ENCODE data around the gene EMC8.

Gene EMC8

DNA sequence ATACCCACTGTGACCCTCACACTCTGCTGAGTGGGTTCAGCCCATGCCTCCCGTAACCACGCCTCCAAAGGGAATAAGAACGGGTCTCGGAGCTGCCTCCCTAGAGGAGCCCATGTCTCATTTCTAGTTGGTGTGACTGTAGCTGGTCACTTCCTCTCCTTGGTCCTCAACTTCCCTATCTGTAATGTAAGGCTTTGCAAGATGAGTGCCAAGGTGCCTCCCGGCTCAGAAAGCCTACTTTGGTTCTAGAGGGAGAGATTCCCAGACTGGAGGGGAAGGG, 69.2 kb downstream of the EMC8 start:
- DNase-seq (ENCODE audit: low spot score), result no peak

DNA sequence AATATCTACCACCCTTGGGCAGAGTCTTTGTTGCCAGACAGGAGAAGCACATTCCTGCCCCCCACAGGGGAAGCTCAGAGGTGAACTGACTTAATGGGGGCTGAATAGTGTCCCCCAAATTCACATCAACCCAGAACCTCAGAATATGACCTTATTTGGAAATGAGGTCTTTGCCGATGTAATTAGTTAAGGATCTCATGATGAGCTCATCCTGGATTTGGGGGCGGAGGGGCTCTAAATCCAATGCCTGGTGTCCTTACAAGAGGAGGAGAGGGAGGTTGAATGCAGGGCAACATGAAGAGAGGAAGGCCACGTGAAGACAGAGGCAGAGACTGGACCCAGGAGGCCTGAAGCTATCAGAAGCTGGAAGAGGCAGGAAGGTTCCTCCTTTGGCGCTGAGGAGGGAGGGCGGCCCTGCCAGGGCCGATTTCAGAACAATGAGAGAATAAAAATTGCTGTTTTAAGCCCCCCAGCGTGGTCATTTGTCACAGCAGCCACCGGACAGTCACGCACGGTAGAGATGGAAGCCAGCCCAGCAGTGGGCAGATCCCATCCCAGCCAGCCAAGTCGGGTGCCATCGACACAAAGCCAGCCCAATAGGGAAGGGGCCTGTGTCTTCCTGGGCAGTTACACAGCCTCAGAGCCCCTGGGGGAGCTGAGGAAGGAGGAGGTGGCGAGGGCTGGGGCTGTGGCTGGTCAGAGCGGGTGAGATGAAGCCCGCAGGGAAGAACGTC, 69.7 kb downstream of the EMC8 start:
- no peak for DNase-seq (ENCODE audit: low spot score)

DNA sequence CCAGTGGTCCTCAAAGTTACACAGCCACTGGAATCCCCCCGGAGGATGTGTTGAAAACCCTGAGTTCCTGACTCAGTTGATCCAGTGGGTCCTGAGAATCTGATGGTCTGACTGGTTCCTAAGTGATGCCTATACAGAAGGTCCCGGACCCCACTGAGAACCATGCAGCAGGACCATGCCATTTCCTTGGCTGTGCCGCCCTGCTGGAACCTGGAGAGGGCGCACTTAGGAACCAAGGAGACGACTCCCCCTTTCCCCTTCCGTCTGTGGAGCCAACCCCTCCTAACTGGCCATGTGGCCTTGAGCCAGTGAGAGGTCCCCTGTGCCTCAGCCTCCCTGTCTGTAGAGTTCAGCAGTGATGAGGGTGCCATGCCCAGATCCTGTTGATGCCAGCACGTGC, 70.5 kb downstream of the EMC8 start:
- DNase-seq (ENCODE audit: low spot score), result no peak

All from activated CD4-positive, alpha-beta T cell treated with anti-CD3 and anti-CD28 coated beads, Interleukin-2, Interleukin-4, amounts not matched to agents 100 ng/mL and 50 ng/mL, durations not matched to agents 16 hours and 8 hours (primary cell).